NCI-H1930 (cell line): ENCODE data around the gene KIF26B.
"Not testable (repeated sequence)": the region's sequence is repeated elsewhere in the genome, so short reads cannot be mapped to it uniquely, and the experiment has no call there.

Experiments
- DNase-seq, 2 experiments: peaks; one replicate each; lab custom pipeline; 2025; lab: John Stamatoyannopoulos, UW

KIF26B gene

DNA sequence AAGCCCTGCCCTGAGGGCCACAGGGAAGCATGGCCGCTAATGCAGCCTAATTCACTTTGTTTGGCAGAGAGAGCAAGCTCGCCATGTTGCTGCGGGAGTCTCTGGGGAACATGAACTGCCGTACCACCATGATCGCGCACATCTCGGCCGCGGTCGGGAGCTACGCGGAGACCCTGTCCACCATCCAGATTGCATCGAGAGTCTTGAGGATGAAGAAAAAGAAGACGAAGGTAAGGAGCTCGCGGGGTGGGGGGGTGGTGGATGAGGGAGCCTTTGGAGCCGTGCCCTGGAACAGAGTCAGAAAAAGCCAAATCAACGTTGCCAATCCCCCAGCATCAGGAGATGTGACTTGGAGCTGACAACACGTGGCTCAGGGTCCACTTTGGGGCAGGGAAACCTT lies 529.4 kb downstream of the KIF26B start:
- DNase-seq, result no peak

- no peak for DNase-seq
These were observed 529.8 kb downstream of the KIF26B start for GRCh38 chr1:245684571-245684970.

DNA sequence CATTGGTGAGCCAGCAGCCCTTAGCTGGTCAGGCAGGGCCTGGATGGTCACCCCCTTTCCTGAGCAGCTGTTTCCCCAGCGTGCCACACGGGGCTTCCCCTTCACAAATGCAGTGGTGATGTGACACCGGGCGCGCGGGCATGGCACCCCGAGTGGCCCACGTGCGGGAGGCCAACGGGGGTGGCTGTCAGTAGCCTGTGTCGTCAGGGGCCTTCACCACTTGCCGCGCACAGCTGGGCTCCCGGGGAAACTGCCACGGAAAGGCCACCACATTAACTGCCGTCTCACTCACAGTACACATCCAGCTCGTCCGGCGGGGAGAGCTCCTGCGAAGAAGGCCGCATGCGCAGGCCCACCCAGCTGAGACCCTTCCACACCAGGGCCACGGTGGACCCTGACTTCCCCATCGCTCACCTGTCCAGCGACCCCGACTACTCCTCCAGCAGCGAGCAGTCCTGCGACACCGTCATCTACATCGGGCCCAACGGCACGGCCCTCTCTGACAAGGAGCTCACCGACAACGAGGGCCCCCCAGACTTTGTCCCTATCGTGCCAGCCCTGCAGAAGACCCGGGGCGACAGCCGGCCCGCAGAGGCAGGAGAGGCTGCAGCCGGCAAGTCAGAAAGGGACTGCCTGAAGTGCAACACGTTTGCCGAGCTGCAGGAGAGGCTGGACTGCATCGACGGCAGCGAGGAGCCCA lies 530.5 kb downstream of the KIF26B start:
- DNase-seq, result no peak

GRCh38 chr1:245686006-245686405 lies 531.2 kb downstream of the KIF26B start:
- DNase-seq, result no peak

DNA sequence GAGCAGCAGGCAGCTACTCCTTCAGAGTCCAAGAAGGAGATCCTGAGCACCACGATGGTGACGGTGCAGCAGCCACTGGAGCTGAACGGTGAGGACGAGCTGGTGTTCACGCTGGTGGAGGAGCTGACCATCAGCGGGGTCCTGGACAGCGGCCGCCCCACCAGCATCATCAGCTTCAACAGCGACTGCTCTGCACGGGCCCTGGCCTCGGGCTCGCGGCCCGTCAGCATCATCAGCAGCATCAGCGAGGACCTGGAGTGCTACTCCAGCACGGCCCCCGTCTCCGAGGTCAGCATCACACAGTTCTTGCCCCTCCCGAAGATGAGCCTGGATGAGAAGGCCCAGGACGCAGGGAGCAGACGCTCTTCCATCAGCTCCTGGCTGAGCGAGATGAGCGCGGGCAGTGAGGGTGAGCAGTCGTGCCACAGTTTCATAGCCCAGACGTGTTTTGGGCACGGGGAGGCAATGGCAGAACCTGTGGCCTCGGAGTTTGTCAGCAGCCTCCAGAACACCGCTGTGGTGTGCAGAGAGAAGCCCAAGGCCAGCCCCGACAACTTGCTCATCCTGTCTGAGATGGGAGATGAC lies 531.8 kb downstream of the KIF26B start:
- no peak for DNase-seq

GRCh38 chr1:245687152-245687635 lies 532.4 kb downstream of the KIF26B start:
- DNase-seq, result no peak

DNA sequence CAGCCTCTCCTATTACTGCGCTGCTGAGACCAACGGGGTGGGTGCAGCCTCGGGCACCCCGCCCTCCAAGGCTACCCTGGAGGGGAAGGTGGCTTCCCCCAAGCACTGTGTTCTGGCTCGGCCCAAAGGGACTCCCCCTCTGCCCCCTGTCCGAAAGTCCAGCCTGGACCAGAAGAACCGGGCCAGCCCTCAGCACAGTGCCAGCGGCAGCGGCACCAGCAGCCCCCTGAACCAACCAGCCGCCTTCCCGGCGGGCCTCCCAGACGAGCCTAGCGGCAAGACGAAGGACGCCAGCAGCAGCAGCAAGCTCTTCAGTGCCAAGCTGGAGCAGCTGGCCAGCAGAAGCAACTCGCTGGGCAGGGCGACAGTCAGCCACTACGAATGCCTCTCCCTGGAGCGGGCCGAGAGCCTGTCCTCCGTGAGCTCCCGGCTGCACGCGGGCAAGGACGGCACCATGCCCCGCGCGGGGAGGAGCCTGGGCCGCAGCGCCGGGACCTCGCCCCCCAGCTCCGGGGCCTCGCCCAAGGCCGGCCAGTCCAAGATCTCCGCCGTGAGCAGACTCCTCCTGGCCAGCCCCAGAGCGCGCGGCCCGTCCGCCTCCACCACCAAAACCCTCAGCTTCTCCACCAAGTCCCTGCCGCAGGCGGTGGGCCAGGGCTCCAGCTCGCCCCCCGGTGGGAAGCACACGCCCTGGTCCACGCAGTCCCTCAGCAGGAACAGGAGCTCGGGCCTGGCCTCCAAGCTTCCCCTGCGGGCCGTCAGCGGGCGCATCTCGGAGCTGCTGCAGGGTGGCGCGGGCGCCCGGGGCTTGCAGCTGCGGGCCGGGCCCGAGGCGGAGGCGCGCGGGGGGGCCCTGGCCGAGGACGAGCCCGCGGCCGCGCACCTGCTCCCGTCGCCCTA lies 533.1 kb downstream of the KIF26B start:
- no peak for DNase-seq

GRCh38 chr1:245688536-245689453 lies 534.0 kb downstream of the KIF26B start:
- DNase-seq, result no peak

- DNase-seq, result no peak
These were observed 535.4 kb downstream of the KIF26B start for GRCh38 chr1:245690156-245690690.

DNA sequence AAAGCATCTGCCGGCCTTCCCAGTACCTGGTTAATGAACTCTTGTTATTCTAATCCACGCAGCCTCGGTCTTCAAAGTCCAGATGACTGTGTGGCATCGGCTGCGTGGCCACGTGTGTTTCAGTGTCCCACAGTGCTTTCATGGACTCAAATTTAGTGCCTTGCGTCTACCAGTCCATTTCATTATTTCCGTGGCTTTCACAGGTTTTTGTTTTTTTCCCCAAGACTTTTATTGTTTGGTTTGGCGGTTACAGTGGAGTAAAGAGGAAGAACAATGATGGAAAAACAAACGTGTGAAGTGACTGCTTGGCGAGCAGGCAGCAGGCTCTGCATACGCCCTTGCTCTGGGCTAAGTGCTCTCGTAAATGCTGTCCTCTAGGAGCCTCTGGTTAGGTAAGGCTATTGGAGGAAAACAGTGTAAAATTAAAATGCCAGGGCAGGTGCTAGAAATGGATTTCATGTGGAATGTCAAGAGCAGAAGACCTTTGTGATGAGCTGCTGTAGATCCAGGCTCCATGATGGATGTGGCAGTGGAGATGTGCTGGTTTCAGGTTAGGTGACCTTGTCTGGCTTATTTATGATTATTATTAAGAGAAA lies 536.3 kb downstream of the KIF26B start:
- no peak for DNase-seq

GRCh38 chr1:245691897-245692296 lies 537.1 kb downstream of the KIF26B start:
- DNase-seq, result no peak

GRCh38 chr1:245692318-245692717 lies 537.5 kb downstream of the KIF26B start:
- DNase-seq, result no peak

DNA sequence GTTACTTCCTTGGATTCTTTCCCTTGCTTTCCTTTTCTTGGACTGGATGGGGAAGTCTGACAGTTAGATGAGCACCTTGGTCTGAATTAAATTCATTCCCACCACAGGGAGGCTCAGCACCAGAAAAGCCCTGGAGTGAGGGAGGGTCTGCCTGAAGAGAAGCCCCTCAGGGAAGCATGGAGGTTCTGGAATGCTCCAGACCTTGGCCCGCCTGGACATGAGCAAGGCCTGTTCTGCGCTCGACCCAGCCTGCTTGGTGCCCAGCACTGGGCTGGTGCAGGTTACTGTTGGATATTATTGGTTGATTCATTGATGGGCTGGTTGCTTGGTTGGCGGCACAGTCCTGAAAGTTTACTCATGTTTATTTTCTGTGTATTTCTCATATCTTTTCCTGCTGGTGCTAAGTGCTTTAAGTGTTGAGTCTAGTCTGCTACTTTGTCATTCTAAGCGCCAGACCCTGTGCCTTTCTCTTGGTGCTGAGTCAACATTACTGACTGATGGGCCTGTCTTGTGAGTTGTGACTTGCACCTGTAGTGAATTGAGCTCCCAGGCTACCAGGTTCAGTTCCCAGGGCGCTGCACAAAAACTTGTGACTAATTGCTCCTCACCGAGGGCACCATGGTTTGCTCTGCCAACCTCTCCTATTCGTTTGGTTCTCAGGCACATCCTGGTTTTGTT lies 538.5 kb downstream of the KIF26B start:
- no peak for DNase-seq

GRCh38 chr1:245693941-245694752 lies 539.4 kb downstream of the KIF26B start:
- DNase-seq, result no peak

DNA sequence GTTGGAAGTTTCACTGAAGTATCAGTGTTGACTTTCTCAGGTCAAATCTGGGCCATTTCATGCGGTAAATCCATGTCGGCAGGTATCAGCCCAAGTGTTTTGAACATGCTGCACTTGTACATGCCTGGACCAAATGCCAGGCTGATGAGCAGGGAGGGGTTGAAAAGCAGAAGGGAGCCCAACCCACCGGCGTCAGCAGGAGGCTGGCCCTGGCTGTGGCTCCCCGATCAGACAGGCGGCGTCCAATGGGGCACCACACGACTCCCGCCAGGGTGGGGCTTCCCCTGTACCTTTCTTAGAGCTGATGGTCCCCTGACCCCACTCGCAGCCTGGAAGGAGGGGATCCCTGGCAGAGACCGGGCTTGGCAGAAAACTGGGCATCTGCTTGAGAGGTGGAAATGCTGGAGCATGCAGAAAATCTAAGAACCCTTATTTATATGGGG lies 540.0 kb downstream of the KIF26B start:
- no peak for DNase-seq

- no peak for DNase-seq
These were observed 540.4 kb downstream of the KIF26B start for GRCh38 chr1:245695211-245695610.

DNA sequence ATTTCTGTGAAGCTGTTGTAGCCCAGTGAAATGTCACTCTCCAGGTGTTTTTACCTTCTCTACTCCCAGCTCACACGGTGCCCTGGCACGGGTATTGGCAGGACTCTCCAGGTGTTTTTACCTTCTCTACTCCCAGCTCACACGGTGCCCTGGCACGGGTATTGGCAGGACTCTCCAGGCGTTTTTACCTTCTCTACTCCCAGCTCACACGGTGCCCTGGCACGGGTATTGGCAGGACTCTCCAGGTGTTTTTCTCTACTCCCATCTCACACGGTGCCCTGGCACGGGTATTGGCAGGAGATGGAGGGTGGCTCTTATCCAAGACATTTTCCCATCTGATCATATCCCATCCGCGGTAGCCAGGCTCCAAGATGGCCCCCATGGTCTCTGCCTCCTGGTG lies 540.9 kb downstream of the KIF26B start:
- not testable (repeated sequence) for DNase-seq

GRCh38 chr1:245698116-245698515 lies 543.3 kb downstream of the KIF26B start:
- no peak for DNase-seq

GRCh38 chr1:245698860-245699259 lies 544.1 kb downstream of the KIF26B start:
- no peak for DNase-seq
